ENCODE measurements around the gene NOX1. TPM values are rescaled to one million over a fixed set of nuclear protein-coding genes. Genes with fewer than 3 reads are reported as not detected.

NOX1 gene
- 1 to 10 TPM in 1 of 5 donors, under 1 TPM in 4; 0.48 to 1.0 (median 0.75) TPM for polyA plus RNA-seq (ENCODE audit: insufficient read depth in 1 of 5, insufficient read length in 5 of 5, low replicate concordance in 1 of 5)
- long read RNA-seq, donor 1 = 0 reads
- long read RNA-seq, donor 2 = 0 reads
- long read RNA-seq, donor 3 = 0 reads
- long read RNA-seq, donor 4 = 0 reads
- long read RNA-seq, donor 5 = 0 reads
- long read RNA-seq, donor 6 = 0 reads
- long read RNA-seq, donor 7 = 0 reads
- long read RNA-seq, donor 8 = 0 reads

DNA sequence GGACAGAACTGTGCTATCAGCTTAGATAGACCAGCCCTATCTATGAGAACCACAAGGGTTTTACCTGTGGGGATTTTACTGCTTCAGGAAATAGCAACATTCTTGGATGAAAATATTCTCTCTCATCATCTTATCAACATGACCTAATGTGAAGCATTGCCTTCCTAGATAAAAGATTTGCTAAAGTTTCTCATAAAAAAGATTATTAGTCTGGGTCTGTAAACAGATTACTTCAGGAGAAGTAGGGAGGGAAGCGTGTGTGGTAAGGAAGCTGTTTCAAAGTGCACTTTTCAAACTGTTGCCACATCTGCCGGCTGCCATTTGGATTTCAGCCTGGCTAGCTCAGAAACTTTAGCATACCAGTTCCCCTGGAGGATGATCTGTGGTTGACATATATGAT, at the start of gene NOX1:
Gene NOX1 (minus strand): TSS at position 35 of the 400 bp plus-strand sequence. CDS start 220 bp downstream, outside the sequence.
- no peak for DNase-seq

DNA sequence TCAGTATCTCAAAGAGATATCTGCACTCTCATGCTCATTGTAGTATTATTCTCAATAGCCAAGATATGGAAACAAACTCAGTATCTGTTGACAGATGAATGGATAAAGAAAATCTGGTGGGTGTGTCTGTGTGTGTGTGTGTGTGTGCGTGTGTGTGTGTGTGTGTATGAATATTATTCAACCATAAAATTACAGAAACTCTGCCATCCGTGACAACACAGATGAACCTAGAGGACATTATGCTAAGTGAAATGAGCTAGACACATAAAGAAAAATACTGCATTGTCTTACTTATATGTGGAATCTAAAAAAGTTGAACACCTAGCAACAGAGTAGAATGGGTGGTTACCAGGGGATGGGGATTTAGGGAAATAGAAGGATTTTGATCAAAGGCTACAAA, 41.4 kb upstream of the NOX1 start:
- DNase-seq = no peak

- no peak for DNase-seq
Measured at GRCh38 chrX:100913111-100913510, 39.0 kb upstream of the NOX1 start.

DNA sequence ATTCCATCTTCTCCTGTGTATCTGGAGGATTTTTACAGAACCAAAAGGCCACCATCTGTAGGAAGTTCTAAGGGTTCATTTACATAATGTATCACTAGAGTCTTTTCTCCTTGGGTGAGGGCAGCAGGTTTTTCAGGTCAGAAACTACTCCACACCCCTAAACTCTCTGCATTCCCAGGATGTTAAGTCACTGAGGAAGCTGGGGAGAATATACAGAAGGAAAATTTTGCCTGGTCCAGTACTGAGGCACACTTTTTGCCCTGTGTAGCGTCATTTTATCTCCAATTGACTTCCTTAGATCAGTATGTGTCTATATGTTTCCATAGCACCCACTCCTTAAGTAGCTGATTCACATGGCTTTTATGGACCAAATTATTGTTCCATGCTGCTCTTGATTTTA, 37.6 kb upstream of the NOX1 start:
- no peak for DNase-seq

DNA sequence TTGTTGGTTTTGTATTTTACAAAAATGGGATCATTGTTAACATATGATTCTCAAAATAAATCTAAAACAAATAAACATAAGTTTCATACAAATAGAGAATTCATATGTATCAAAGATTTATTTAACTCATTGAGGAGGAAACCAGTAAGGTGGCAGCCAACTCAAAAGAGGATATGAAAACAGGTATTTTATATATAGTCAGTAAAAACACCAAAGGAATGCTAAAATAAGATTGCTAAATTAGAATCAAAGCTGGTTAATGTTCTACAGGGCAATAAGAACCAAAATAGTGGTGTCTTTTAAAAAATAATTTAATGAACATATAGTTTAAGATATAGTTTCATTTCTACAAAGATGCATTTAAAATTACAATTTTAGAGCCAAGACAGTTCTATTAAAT, 31.5 kb upstream of the NOX1 start:
- DNase-seq = no peak

GRCh38 chrX:100904433-100904832, 30.3 kb upstream of the NOX1 start:
- no peak for DNase-seq

GRCh38 chrX:100895365-100896075, 21.4 kb upstream of the NOX1 start:
- no peak for DNase-seq

DNA sequence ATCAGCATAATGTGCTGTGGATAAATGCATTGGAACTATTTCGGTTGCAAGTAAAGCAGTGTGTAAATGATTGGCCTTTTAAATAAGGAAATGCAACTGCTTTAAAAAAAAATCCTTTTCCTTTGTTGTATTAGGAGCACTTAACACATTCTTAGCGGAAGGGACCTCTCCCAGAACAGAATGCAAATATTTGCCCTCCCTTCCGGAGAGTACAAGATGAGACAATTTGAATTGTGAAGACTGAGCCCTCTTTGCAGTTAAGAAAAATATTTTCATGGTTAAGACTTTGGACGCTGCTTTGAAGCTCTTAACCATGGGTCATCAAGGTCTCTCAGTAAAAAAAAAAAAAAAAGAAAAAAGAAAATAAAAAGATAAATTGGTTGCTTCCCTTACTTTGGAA, 9.5 kb upstream of the NOX1 start:
- DNase-seq = no peak

GRCh38 chrX:100880368-100880767, 6.2 kb upstream of the NOX1 start:
- DNase-seq = no peak

DNA sequence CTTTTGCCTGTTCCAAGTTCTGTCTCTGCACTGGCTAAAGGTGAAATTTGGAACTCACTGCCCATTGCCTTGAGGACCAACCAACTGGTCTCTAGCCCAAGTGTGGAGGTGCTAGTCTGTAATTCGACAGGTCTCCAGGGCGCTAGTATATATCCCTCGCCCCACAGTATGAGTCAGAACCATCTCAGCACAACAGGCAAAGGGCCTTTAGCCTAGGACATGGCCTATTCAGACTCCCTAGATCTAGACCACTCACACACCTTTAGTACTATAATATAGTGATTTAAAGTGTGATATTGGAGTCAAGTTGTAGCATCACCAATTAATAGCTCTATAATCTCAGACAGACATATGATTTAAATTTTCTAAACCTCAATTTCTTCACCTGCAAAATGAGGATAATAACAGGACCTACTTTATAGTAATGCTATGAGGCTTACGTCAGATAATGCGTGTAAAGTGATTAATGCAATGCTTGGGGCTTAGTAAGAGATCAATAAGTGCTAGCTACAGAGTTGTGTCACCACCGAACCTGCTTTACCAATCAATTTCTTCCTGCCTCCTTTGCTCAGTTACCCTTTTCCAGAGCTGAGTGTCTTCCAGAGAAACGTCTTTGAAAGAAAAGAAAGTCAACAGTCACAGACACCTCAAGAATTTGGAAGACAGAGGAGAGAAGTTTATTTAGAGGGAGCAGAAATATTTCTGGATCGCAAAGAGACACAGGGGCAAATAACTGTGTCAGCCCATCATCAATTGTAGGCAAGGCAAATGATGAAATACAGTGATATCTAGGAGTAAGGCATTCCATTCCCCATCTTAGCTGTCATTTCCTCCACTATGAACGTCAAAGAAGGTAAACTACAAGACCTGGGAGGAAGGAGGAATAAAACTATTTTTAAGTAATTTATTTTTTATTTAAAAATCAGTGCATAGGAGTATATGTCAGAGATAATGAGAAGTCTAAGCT, 2.3 kb downstream of the NOX1 start:
- DNase-seq = no peak

DNA sequence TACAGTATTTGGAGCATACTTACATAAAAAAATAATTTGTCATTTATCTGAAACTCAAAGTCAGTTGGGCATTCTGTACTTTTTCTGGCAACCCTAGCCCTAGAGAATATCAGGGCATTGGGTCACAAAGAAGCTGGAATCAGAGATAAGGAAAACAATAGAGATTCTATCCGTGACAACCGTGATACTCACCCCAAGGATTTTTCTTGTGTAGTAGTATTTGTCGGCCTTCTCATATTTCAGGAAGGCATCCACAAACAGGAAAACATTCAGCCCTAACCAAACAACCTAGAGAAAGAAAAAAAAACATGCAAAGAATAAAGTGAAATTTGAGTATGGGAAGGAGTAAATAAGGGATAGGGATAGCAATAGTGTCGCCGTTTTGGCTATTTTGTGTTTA, 3.6 kb downstream of the NOX1 start:
- no peak for DNase-seq

DNA sequence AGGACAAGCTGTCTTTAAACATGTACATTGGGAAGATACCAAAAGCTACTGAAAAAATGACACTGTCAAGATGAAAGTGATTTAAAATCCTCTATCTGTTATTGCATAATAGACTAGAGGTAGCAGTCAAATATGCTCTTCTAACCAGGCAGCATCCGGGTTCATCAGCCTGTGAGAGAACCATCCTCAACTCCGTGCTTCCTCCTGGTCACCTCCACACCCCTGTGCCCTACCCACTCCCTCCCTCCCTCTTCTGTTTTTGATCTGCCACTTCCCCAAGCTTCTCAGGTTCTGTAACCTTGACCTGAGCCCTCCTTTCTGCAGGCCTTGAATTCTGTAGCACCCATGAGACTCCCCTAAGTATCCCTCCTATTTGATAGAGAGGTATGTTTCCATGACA, 5.9 kb downstream of the NOX1 start:
- DNase-seq = no peak

GRCh38 chrX:100864657-100865391, 9.3 kb downstream of the NOX1 start:
- no peak for DNase-seq

- peak; percentile 64 to 74 for DNase-seq
Measured at GRCh38 chrX:100863326-100863864, 10.8 kb downstream of the NOX1 start.

DNA sequence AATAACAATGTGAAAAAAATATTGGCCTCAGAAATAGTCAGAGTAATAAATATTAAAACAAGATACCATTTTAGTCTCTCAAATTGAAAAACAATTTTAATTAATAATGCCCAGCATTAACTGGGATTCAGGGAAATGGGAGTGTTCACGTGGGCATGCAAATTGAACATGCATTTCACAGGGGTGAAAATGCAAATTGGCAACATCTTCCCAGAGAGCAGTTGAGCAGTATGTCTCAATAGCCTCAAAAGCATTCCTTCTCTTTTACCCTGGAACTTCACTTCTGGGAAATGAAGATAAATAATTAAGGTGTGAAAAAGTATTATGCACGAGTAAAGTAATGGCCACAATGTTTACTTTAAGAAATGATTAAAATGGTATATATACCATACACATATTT, 21.3 kb downstream of the NOX1 start:
- no peak for DNase-seq

DNA sequence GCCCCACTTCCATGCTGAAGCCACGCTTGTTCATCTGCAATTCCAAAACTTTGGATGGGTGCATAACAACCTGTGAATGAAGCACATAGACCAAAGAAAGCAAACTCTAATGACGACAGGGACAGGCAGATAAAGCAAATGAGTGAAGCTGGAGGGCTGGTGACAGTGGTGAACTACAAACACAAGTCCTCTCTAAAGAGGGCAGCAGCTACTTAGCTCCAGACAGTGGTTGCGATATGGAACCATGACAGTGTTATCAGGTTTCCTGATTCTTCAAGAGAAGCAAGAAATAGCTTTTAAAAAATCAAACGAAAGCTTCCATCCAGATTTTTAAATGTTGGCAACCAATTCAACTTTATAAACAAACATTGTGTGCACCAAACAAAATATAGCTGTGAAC, 23.8 kb downstream of the NOX1 start:
- DNase-seq = no peak

DNA sequence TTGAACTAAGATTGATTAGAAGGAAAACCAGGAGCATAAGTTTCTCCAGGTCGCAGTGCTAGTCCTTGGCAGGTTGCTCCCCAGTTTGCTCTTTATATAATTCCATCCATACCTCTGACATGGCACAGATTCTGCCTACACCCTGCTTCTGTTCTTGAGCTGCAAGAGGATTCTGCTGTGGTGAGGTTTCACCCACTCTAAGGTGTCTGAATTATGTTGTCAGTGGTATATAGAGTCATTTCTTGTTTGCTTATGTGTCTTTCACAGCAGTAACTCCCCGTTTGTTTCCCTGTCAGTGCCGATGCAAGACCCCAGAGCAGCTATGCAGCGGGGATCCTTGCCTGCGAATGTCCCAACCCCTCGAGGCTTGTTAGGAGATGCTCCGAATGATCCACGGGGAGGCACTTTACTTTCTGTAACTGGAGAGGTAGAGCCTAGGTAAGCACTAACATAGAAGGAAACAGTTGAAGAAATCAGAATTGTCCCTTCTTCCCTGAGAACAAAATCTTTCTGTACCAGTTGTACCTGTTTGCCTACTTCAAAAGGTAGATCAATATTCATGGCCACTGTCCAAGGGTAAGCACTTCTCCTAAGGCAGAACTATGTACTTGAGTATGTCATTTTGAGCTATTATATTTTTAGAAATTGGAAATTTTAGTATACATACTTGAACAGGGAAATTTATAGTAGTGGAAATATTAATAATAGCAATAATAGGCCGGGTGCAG, 42.8 kb downstream of the NOX1 start:
- no peak for DNase-seq

DNA sequence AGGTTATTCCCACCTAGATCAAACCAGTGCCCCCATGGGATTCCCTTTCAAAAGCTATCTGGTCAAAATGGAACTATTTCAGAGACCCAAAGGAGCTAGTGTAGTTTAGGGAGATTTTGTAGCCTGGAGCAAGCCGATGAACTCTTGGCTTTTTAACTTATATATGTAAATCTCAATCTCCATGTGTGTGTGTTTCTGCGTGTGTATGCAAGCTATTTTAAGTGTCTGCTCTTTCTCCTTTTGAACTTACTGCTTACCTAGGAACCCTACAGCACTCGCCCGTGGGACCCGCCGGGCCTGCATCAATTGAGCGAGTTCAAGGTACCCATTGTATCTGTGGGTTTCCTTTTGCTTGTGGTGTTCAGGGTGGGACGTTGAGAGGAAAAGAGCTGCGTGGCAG, 43.6 kb downstream of the NOX1 start:
- no peak for DNase-seq

- DNase-seq = no peak
Measured at GRCh38 chrX:100830143-100830542, 44.0 kb downstream of the NOX1 start.

DNA sequence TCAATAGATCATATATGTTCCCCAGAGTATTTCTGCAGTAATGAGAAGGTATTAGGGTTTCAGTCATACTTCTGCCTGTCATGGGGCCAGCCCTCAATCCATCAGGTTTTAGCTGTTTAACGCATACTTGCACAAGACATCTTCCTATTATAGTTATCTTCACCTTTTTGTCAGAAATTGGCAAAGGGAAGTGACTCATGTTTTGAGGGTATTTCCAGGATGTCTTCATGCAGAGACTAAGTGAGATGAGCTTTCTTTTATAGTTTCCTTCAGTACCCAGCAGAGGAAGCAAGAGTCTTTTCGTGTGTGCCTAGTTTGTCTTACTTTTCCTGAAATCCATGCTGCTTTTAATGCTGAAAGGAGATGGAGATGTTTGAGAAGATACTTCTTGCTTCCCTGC, 44.4 kb downstream of the NOX1 start:
- no peak for DNase-seq

Measured in right lung (tissue), 10 donors.